ENCODE measurements around the gene MAP4.

The MAP4 gene

GRCh38 chr3:47940232-47940631 is 76.0 kb downstream of the MAP4 start:
- TF ChIP-seq PATZ1 (CRISPR knock-in tag; IDR thresholded peaks at IDR 0.05; ENCODE audit: borderline replicate concordance) (no peak), TOX (CRISPR knock-in tag; IDR thresholded peaks at IDR 0.05; ENCODE audit: borderline replicate concordance) (no peak), ZNF70 (CRISPR knock-in tag; IDR thresholded peaks at IDR 0.05) (no peak), POU6F1 (CRISPR knock-in tag; IDR thresholded peaks at IDR 0.05; ENCODE audit: borderline replicate concordance, low read depth) (no peak), OSR1 (CRISPR knock-in tag; IDR thresholded peaks at IDR 0.05) (no peak), ESRRG (CRISPR knock-in tag; IDR thresholded peaks at IDR 0.05) (no peak), SNAI2 (CRISPR knock-in tag; IDR thresholded peaks at IDR 0.05) (no peak), ARNTL (CRISPR knock-in tag; IDR thresholded peaks at IDR 0.05; ENCODE audit: borderline replicate concordance, low read depth) (no peak), ZC3H10 (CRISPR knock-in tag; IDR thresholded peaks at IDR 0.05) (no peak), GLIS3 (CRISPR knock-in tag; IDR thresholded peaks at IDR 0.05) (no peak), BACH2 (CRISPR knock-in tag; IDR thresholded peaks at IDR 0.05; ENCODE audit: borderline replicate concordance) (no peak), PPARA (CRISPR knock-in tag; IDR thresholded peaks at IDR 0.05; ENCODE audit: borderline replicate concordance) (no peak)
- no peak for ATAC-seq

GRCh38 chr3:47932421-47932820 is 83.8 kb downstream of the MAP4 start:
- TF ChIP-seq TSHZ2 (CRISPR knock-in tag; IDR thresholded peaks at IDR 0.05) (no peak), TCF4 (CRISPR knock-in tag; IDR thresholded peaks at IDR 0.05; ENCODE audit: borderline replicate concordance) (no peak), ESRRG (CRISPR knock-in tag; IDR thresholded peaks at IDR 0.05) (no peak), ZNF70 (CRISPR knock-in tag; IDR thresholded peaks at IDR 0.05) (no peak), CSDC2 (CRISPR knock-in tag; IDR thresholded peaks at IDR 0.05) (no peak)

GRCh38 chr3:47930979-47931378 is 85.2 kb downstream of the MAP4 start:
- TF ChIP-seq TSHZ2 (CRISPR knock-in tag; IDR thresholded peaks at IDR 0.05): no peak
- TF ChIP-seq ZC3H10 (CRISPR knock-in tag; IDR thresholded peaks at IDR 0.05): no peak
- TF ChIP-seq POU6F1 (CRISPR knock-in tag; IDR thresholded peaks at IDR 0.05; ENCODE audit: borderline replicate concordance, low read depth): no peak
- no peak for TF ChIP-seq RARB (CRISPR knock-in tag; IDR thresholded peaks at IDR 0.05)
- TF ChIP-seq BACH2 (CRISPR knock-in tag; IDR thresholded peaks at IDR 0.05; ENCODE audit: borderline replicate concordance): no peak
- no peak for TF ChIP-seq ZNF565 (CRISPR knock-in tag; conservative IDR thresholded peaks at IDR 0.05; ENCODE audit: low read depth)
- no peak for TF ChIP-seq GLIS3 (CRISPR knock-in tag; IDR thresholded peaks at IDR 0.05)
- TF ChIP-seq SNAI2 (CRISPR knock-in tag; IDR thresholded peaks at IDR 0.05): no peak
- TF ChIP-seq TCF4 (CRISPR knock-in tag; IDR thresholded peaks at IDR 0.05; ENCODE audit: borderline replicate concordance): no peak
- no peak for TF ChIP-seq CSDC2 (CRISPR knock-in tag; IDR thresholded peaks at IDR 0.05)
- no peak for TF ChIP-seq ZNF70 (CRISPR knock-in tag; IDR thresholded peaks at IDR 0.05)
- TF ChIP-seq ARNTL (CRISPR knock-in tag; IDR thresholded peaks at IDR 0.05; ENCODE audit: borderline replicate concordance, low read depth): no peak
- TF ChIP-seq ESRRG (CRISPR knock-in tag; IDR thresholded peaks at IDR 0.05): no peak
- TF ChIP-seq OSR1 (CRISPR knock-in tag; IDR thresholded peaks at IDR 0.05): no peak
- TF ChIP-seq CSRNP3 (CRISPR knock-in tag; IDR thresholded peaks at IDR 0.05): no peak
- TF ChIP-seq ZFP30 (CRISPR knock-in tag; IDR thresholded peaks at IDR 0.05): no peak
- no peak for TF ChIP-seq PPARA (CRISPR knock-in tag; IDR thresholded peaks at IDR 0.05; ENCODE audit: borderline replicate concordance)
- TF ChIP-seq ZFP3 (CRISPR knock-in tag; IDR thresholded peaks at IDR 0.05): no peak
- no peak for TF ChIP-seq ZNF8 (CRISPR knock-in tag; IDR thresholded peaks at IDR 0.05)
- TF ChIP-seq TOX (CRISPR knock-in tag; IDR thresholded peaks at IDR 0.05; ENCODE audit: borderline replicate concordance): no peak

More at GRCh38 chr3:47932421-47932820, 83.8 kb downstream of the MAP4 start:
- no peak for ATAC-seq

More at GRCh38 chr3:47930979-47931378, 85.2 kb downstream of the MAP4 start:
- ATAC-seq: no peak
